WI38 (cell line): Measurements from ENCODE around the gene ITPKB.

Source experiments
- H3K4me3 ChIP-seq: 2 replicates; pipeline ENCODE4 v1.5.1; 2011; ENCODE audit warnings: low read depth, mild to moderate bottlenecking, control low read depth, low read length
- CTCF ChIP-seq: IDR thresholded peaks from 2 replicates; pipeline ENCODE4 v1.5.1; 2012; ENCODE audit warnings: low read depth, mild to moderate bottlenecking, control low read depth, low read length

The ITPKB gene

GRCh38 chr1:226766565-226766964, 27.5 kb upstream of the ITPKB start:
- TF ChIP-seq CTCF = no peak
- H3K4me3 ChIP-seq = no peak overlapping the region

- H3K4me3 ChIP-seq = no peak overlapping the region
- TF ChIP-seq CTCF = no peak
These were observed 25.5 kb upstream of the ITPKB start for GRCh38 chr1:226764533-226764932.

- no peak overlapping the region for H3K4me3 ChIP-seq
- TF ChIP-seq CTCF = no peak
These were observed 24.8 kb upstream of the ITPKB start for GRCh38 chr1:226763905-226764264.

- TF ChIP-seq CTCF = no peak
- no peak overlapping the region for H3K4me3 ChIP-seq
These were observed 24.2 kb upstream of the ITPKB start for GRCh38 chr1:226762988-226763904.

- no peak for TF ChIP-seq CTCF
- no peak overlapping the region for H3K4me3 ChIP-seq
These were observed 23.0 kb upstream of the ITPKB start for GRCh38 chr1:226762055-226762454.

GRCh38 chr1:226761322-226761721, 22.2 kb upstream of the ITPKB start:
- no peak overlapping the region for H3K4me3 ChIP-seq
- no peak for TF ChIP-seq CTCF

GRCh38 chr1:226754793-226755533, 15.9 kb upstream of the ITPKB start:
- no peak overlapping the region for H3K4me3 ChIP-seq
- no peak for TF ChIP-seq CTCF
